Liver (tissue), 9 donors: Measurements from ENCODE around the gene SMG6. TPM values are rescaled to one million over a fixed set of nuclear protein-coding genes. Genes with fewer than 3 reads are reported as not detected.
A peak's percentile ranks its signal among the peaks of the same experiment; 100 is the strongest.

Experiments used
- DNase-seq: peaks from one replicate; pipeline ENCODE4 v3.0.0-alpha.2; 2017; ENCODE audit warnings: low spot score
- H3K27ac ChIP-seq, 2 donors: one replicate each; pipeline ENCODE4 v1.7.0; 2013; ENCODE audit warnings: inconsistent platforms in 2 of 2, low read length in 2 of 2, control low read depth in 1 of 2, low read depth in 1 of 2, mild to moderate bottlenecking in 1 of 2
- H3K27me3 ChIP-seq, 4 donors: one replicate each; pipeline versions ENCODE4 v1.6.1 to v1.7.0; 2013; ENCODE audit warnings: low read length in 3 of 4, inconsistent platforms in 1 of 4, mild to moderate bottlenecking in 1 of 4, moderate library complexity in 1 of 4; ENCODE audit not compliant: control insufficient read depth in 4 of 4, insufficient read depth in 4 of 4
- H3K36me3 ChIP-seq, 4 donors: one replicate each; pipeline versions ENCODE4 v1.6.1 to v1.7.0; 2013; ENCODE audit warnings: low read length in 3 of 4, mild to moderate bottlenecking in 3 of 4, low read depth in 1 of 4, moderate library complexity in 1 of 4; ENCODE audit not compliant: control insufficient read depth in 4 of 4, insufficient read depth in 3 of 4
- H3K4me1 ChIP-seq, 4 donors: one replicate each; pipeline versions ENCODE4 v1.6.1 to v1.7.0; 2013; ENCODE audit warnings: low read length in 3 of 4, mild to moderate bottlenecking in 3 of 4, moderate library complexity in 1 of 4; ENCODE audit not compliant: control insufficient read depth in 4 of 4, insufficient read depth in 4 of 4
- H3K4me3 ChIP-seq, 3 donors: one replicate each; pipeline versions ENCODE4 v1.6.1 to v1.7.0; 2013; ENCODE audit warnings: low read length in 3 of 3, control low read depth in 1 of 3, low read depth in 1 of 3, mild to moderate bottlenecking in 1 of 3
- H3K9ac ChIP-seq, 2 donors: one replicate each; pipeline ENCODE4 v1.7.0; 2013; ENCODE audit warnings: low read length in 2 of 2, mild to moderate bottlenecking in 2 of 2, moderate library complexity in 2 of 2, control low read depth in 1 of 2, low read depth in 1 of 2
- H3K9me3 ChIP-seq, 4 donors: one replicate each; pipeline versions ENCODE4 v1.6.1 to v1.7.0; 2013; ENCODE audit warnings: low read length in 3 of 4; ENCODE audit not compliant: control insufficient read depth in 4 of 4
- ATF3 ChIP-seq: IDR thresholded peaks from 2 replicates; pipeline ENCODE4 v1.6.1; 2016; ENCODE audit warnings: antibody characterized with exemption
- CTCF ChIP-seq: fragments of 150-350 bp; IDR thresholded peaks from 2 replicates; pipeline ENCODE4 v1.5.1; 2017; ENCODE audit warnings: improper control_type of control experiment, low read depth, low read length; ENCODE audit not compliant: missing input control
- EGR1 ChIP-seq, 2 donors: IDR thresholded peaks; 2 replicates each; pipeline ENCODE4 v1.6.1; 2016 to 2018; ENCODE audit warnings: antibody characterized with exemption in 2 of 2, low read depth in 2 of 2
- FOXA1 ChIP-seq: IDR thresholded peaks from 2 replicates; pipeline ENCODE4 v1.6.1; 2016; ENCODE audit warnings: antibody characterized with exemption
- FOXA2 ChIP-seq: IDR thresholded peaks from 2 replicates; pipeline ENCODE4 v1.6.1; 2016; ENCODE audit warnings: antibody characterized with exemption
- GABPA ChIP-seq, 2 donors: IDR thresholded peaks in 1 of 2; conservative IDR thresholded peaks in 1 of 2; 2 replicates each; pipeline ENCODE4 v1.6.1; 2016; ENCODE audit warnings: antibody characterized with exemption in 2 of 2, mild to moderate bottlenecking in 1 of 2, moderate library complexity in 1 of 2
- HNF4A ChIP-seq, 2 donors: conservative IDR thresholded peaks; 2 replicates each; pipeline ENCODE4 v1.6.1; 2016; ENCODE audit warnings: antibody characterized with exemption in 2 of 2, mild to moderate bottlenecking in 2 of 2
- HNF4G ChIP-seq: IDR thresholded peaks from 2 replicates; pipeline ENCODE4 v1.6.1; 2016; ENCODE audit warnings: antibody characterized with exemption
- JUND ChIP-seq, 2 donors: IDR thresholded peaks; 2 replicates each; pipeline ENCODE4 v1.6.1; 2016; ENCODE audit warnings: antibody characterized with exemption in 2 of 2
- MAX ChIP-seq: IDR thresholded peaks from 2 replicates; pipeline ENCODE4 v1.6.1; 2016; ENCODE audit warnings: antibody characterized with exemption
- NR2F2 ChIP-seq: IDR thresholded peaks from 2 replicates; pipeline ENCODE4 v1.6.1; 2016; ENCODE audit warnings: antibody characterized with exemption
- RAD21 ChIP-seq, 2 donors: IDR thresholded peaks; 2 replicates each; pipeline ENCODE4 v1.6.1; 2016; ENCODE audit warnings: antibody characterized with exemption in 2 of 2, mild to moderate bottlenecking in 2 of 2
- SP1 ChIP-seq: IDR thresholded peaks from 2 replicates; pipeline ENCODE4 v1.6.1; 2018; ENCODE audit warnings: antibody characterized with exemption, mild to moderate bottlenecking
- TAF1 ChIP-seq: conservative IDR thresholded peaks from 2 replicates; pipeline ENCODE4 v1.6.1; 2016; ENCODE audit warnings: antibody characterized with exemption, mild to moderate bottlenecking
- WGBS: extraction: QIAGEN DNeasy Blood & Tissue Kit; methylation state at CpG from one replicate; pipeline ENCODE4 v1.1.7; 2013; 5-methylcytosine and 5-hydroxymethylcytosine counted together
- polyA plus RNA-seq, 2 donors: library from polyadenylated mRNA; stranded (reverse) in 1 of 2; unstranded in 1 of 2; fragments of 200-250 nt in 1 of 2; fragments of >200 nt in 1 of 2; fragmentation: Nextera tagmentation in 1 of 2; extraction: Ambion mirVana in 1 of 2; gene quantifications; one replicate each; pipeline versions ENCODE4 v1.2.1 to v1.2.3, GENCODE V29; 2013 to 2015
- total RNA-seq, 2 donors: library from RNA; depleted of rRNA; stranded (reverse); fragments of >200 nt; gene quantifications; one replicate each; pipeline ENCODE4 v1.2.3, GENCODE V29; 2014
- TF ChIP-seq, protein P1 (sequence below): IDR thresholded peaks from 2 replicates; pipeline ENCODE4 v1.6.1; 2016; ENCODE audit warnings: antibody characterized with exemption, mild to moderate bottlenecking
- donor health status: healthy.
- donor health status: healthy.
- donor health status: healthy.
- donor health status: healthy.
- donor health status: healthy.

The SMG6 gene
- total and polyA plus RNA-seq, 4 donors, result 4.9 to 12.0 (median 8.2) TPM

GRCh38 chr17:2050300-2051060 lies 253.1 kb downstream of the SMG6 start (continued):
- TF ChIP-seq CTCF (no peak), ATF3 (no peak), EGR1 (IDR thresholded peaks at IDR 0.05; ENCODE audit: low read depth in 2 of 2) (no peak), HNF4G (no peak), HNF4A (conservative IDR thresholded peaks at IDR 0.05) (no peak), MAX (no peak), FOXA1 (no peak), RAD21 (IDR thresholded peaks at IDR 0.05) (no peak), FOXA2 (no peak), TAF1 (no peak), GABPA (IDR thresholded peaks at IDR 0.05 in 1 of 2, conservative IDR thresholded peaks at IDR 0.05 in 1 of 2) (peak in 1 of 2 donors; percentile 67), SP1 (no peak), JUND (IDR thresholded peaks at IDR 0.05) (no peak)

DNA sequence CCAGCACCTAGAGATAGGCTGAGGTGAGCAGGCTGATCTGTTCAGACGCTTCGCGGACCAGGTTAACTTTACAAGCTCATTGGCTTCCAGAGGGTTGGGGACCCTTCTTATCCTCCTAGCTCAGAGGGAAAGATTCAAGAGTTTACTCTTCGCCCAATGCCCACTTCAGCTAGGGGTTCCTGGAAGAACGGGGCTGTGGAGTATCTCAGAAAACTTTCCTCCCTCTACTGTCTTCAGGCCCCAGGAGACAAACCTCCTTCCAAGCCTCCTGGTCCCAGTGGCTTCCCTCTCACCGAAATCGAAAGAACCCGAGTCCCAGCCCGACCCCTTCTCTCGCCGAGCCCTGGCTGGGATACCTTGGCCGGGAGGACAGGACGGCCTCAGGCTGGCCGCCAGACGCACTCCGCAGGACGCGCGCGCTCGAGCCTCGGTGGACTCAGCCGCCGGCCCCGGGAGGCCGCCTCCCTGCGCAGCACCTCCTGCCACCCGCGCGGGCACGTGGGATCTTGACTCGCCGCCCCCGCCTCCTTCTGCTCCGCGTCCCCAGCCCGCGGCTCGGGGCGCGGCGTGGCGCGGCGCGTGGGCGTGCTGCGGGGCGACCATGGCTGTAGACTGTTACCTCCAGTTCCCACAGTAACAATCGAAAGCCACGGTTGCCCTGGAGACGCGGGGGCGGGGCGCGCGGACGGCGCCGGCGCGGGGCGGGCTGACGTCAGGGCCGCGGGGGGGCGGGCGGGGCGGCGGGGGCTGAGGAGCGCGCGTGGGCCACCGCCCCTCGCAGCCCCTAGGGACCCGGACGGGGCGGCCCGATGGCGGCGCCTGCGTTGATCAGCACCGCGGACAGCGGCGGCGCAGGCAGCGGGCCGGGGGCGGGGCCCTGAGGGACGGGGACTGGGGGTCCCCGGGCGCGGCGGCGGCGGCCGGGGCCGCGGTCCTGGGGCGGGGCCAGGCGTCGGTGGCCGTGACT lies 254.0 kb downstream of the SMG6 start:
- H3K27ac ChIP-seq, result no peak overlapping the region
- H3K4me1 ChIP-seq, result peaks cover 4 to 17% (median 13%) of the 10 kb centered on the region in 4 donors
- 3% methylated on average over 104 of the region's 104 CpGs for WGBS

More for the DNA sequence above, 254.0 kb downstream of the SMG6 start:
- Histone ChIP-seq H3K36me3 (no peaks in the 10 kb centered on the region), H3K4me3 (peak overlapping the region; percentile 36 to 77 (median 69)), H3K9me3 (no peaks in the 10 kb centered on the region), H3K27me3 (peaks cover 0 to 2% (median 0%) of the 10 kb centered on the region in 4 donors), H3K9ac (peak overlapping the region; percentile 46 to 74)
- peak in 1 of 2 donors; percentile 81 for TF ChIP-seq EGR1 (IDR thresholded peaks at IDR 0.05; ENCODE audit: low read depth in 2 of 2)
- TF ChIP-seq, protein P1, sequence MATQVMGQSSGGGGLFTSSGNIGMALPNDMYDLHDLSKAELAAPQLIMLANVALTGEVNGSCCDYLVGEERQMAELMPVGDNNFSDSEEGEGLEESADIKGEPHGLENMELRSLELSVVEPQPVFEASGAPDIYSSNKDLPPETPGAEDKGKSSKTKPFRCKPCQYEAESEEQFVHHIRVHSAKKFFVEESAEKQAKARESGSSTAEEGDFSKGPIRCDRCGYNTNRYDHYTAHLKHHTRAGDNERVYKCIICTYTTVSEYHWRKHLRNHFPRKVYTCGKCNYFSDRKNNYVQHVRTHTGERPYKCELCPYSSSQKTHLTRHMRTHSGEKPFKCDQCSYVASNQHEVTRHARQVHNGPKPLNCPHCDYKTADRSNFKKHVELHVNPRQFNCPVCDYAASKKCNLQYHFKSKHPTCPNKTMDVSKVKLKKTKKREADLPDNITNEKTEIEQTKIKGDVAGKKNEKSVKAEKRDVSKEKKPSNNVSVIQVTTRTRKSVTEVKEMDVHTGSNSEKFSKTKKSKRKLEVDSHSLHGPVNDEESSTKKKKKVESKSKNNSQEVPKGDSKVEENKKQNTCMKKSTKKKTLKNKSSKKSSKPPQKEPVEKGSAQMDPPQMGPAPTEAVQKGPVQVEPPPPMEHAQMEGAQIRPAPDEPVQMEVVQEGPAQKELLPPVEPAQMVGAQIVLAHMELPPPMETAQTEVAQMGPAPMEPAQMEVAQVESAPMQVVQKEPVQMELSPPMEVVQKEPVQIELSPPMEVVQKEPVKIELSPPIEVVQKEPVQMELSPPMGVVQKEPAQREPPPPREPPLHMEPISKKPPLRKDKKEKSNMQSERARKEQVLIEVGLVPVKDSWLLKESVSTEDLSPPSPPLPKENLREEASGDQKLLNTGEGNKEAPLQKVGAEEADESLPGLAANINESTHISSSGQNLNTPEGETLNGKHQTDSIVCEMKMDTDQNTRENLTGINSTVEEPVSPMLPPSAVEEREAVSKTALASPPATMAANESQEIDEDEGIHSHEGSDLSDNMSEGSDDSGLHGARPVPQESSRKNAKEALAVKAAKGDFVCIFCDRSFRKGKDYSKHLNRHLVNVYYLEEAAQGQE, result peak; percentile 96
- no peak for TF ChIP-seq NR2F2
- no peak for TF ChIP-seq MAX
- peak; percentile 91 for DNase-seq
